ENCODE data around the gene NAPSA.

The NAPSA gene

GRCh38 chr19:50383852-50384684 lies 18.6 kb upstream of the NAPSA start, which contains the start of gene POLD1:
Gene POLD1 (plus strand): TSS chr19:50384347. CDS start chr19:50398852, 14,505 bp downstream.
- H2BK12ac ChIP-seq (ENCODE audit: low read length), result no peak within 1 kb of the TSS
- H4K12ac ChIP-seq (ENCODE audit: low read depth, low read length), result peak within 1 kb of the TSS; percentile 66
- peak within 1 kb of the TSS; percentile 85 for H3K14ac ChIP-seq (ENCODE audit: low read length)
- H2BK5ac ChIP-seq (ENCODE audit: low read depth, low read length, poor library complexity), result peak within 1 kb of the TSS; percentile 74
- no peak within 1 kb of the TSS for H2BK120ac ChIP-seq (ENCODE audit: insufficient read depth, low read length, poor library complexity)
- no peak within 1 kb of the TSS for H2AK5ac ChIP-seq (ENCODE audit: low read length)
- H4K8ac ChIP-seq (ENCODE audit: low read depth, low read length), result peak within 1 kb of the TSS; percentile 90
- peaks cover 56% of the 10 kb centered on the region in 2 experiments for H3K36me3 ChIP-seq (ENCODE audit: control insufficient read depth in 1 of 2, insufficient read depth in 2 of 2, low read length in 2 of 2)
- no peak within 1 kb of the TSS for H3K23ac ChIP-seq (ENCODE audit: low read length)
- peak within 1 kb of the TSS; percentile 76 for H4K91ac ChIP-seq (ENCODE audit: low read depth, low read length)
- peaks cover 3 to 12% of the 10 kb centered on the region in 2 experiments for H3K4me1 ChIP-seq (ENCODE audit: control insufficient read depth in 1 of 2, insufficient read depth in 2 of 2, low read length in 2 of 2)
- H3K79me1 ChIP-seq (ENCODE audit: low read length), result peaks cover 4% of the 10 kb centered on the region
- H3K4ac ChIP-seq (ENCODE audit: low read depth, low read length), result peak within 1 kb of the TSS; percentile 37
- H3K9ac ChIP-seq (ENCODE audit: low read length), result peak within 1 kb of the TSS; percentile 84
- peak within 1 kb of the TSS; percentile 53 for H3K27ac ChIP-seq (ENCODE audit: low read depth, low read length)
- H3K27me3 ChIP-seq (ENCODE audit: insufficient read depth, low read length), result no peaks in the 10 kb centered on the region
- peak within 1 kb of the TSS; percentile 87 for H3K4me3 ChIP-seq (ENCODE audit: low read depth, low read length)
- DNase-seq, result peak; percentile 98 to 99
- H2AFZ ChIP-seq (ENCODE audit: insufficient read depth, low read length, poor library complexity), result peak within 1 kb of the TSS; percentile 92
- WGBS (ENCODE audit: extremely low coverage, insufficient coverage, insufficient read length), result no CpG with 5 or more reads among the region's 78 CpGs
- H3K18ac ChIP-seq (ENCODE audit: low read length), result peak within 1 kb of the TSS; percentile 84
- peaks cover 10% of the 10 kb centered on the region for H3K79me2 ChIP-seq (ENCODE audit: control insufficient read depth, insufficient read depth, low read length, poor library complexity)
- peak within 1 kb of the TSS; percentile 96 for H3K4me2 ChIP-seq (ENCODE audit: low read length)
- H3K9me3 ChIP-seq (ENCODE audit: insufficient read depth, low read depth, low read length), result no peaks in the 10 kb centered on the region

GRCh38 chr19:50383001-50383851 lies 17.8 kb upstream of the NAPSA start:
- Histone ChIP-seq H3K79me1 (ENCODE audit: low read length) (peaks cover 4% of the 10 kb centered on the region), H3K27me3 (ENCODE audit: insufficient read depth, low read length) (no peaks in the 10 kb centered on the region), H4K91ac (ENCODE audit: low read depth, low read length) (no peak overlapping the region), H3K27ac (ENCODE audit: low read depth, low read length) (no peak overlapping the region), H2BK120ac (ENCODE audit: insufficient read depth, low read length, poor library complexity) (no peak overlapping the region), H3K4me1 (ENCODE audit: control insufficient read depth in 1 of 2, insufficient read depth in 2 of 2, low read length in 2 of 2) (peaks cover 3 to 12% of the 10 kb centered on the region in 2 experiments), H3K18ac (ENCODE audit: low read length) (peak overlapping the region; percentile 50), H3K14ac (ENCODE audit: low read length) (no peak overlapping the region), H2AK5ac (ENCODE audit: low read length) (no peak overlapping the region), H4K8ac (ENCODE audit: low read depth, low read length) (peak overlapping the region; percentile 30), H3K9me3 (ENCODE audit: insufficient read depth, low read depth, low read length) (no peaks in the 10 kb centered on the region), H2BK5ac (ENCODE audit: low read depth, low read length, poor library complexity) (no peak overlapping the region), H2BK12ac (ENCODE audit: low read length) (no peak overlapping the region), H3K36me3 (ENCODE audit: control insufficient read depth in 1 of 2, insufficient read depth in 2 of 2, low read length in 2 of 2) (peaks cover 65% of the 10 kb centered on the region in 2 experiments), H3K79me2 (ENCODE audit: control insufficient read depth, insufficient read depth, low read length, poor library complexity) (peaks cover 10% of the 10 kb centered on the region), H3K9ac (ENCODE audit: low read length) (peak overlapping the region; percentile 42), H3K4ac (ENCODE audit: low read depth, low read length) (peak overlapping the region; percentile 12), H4K12ac (ENCODE audit: low read depth, low read length) (peak overlapping the region; percentile 20), H3K4me2 (ENCODE audit: low read length) (peak overlapping the region; percentile 75), H3K23ac (ENCODE audit: low read length) (no peak overlapping the region), H3K4me3 (ENCODE audit: low read depth, low read length) (peak overlapping the region; percentile 29), H2AFZ (ENCODE audit: insufficient read depth, low read length, poor library complexity) (no peak overlapping the region)
- no peak for DNase-seq
- WGBS (ENCODE audit: extremely low coverage, insufficient coverage, insufficient read length), result no CpG with 5 or more reads among the region's 21 CpGs

DNA sequence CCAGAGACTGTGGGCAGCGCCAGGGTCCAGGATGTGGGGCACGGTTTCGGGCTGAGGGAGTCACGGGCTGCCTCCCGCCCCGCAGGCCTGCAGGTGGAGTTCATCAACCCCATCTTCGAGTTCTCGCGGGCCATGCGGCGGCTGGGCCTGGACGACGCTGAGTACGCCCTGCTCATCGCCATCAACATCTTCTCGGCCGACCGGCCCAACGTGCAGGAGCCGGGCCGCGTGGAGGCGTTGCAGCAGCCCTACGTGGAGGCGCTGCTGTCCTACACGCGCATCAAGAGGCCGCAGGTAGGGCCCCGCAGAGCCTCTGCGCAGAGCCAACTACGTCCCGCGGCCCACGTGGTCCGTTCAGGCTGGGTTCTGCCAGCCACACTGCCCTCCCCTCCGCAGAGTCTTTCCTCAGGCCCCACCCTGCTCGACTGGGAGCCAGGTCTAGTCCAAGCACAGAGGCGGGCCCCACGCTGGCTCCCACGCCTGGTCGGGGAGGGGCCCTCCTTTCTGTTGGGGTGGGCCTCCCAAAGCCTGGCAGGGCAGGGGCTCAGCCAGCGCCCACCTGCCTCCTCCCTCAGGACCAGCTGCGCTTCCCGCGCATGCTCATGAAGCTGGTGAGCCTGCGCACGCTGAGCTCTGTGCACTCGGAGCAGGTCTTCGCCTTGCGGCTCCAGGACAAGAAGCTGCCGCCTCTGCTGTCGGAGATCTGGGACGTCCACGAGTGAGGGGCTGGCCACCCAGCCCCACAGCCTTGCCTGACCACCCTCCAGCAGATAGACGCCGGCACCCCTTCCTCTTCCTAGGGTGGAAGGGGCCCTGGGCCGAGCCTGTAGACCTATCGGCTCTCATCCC lies 16.7 kb upstream of the NAPSA start:
- Histone ChIP-seq H3K9me3 (ENCODE audit: insufficient read depth, low read depth, low read length) (no peaks in the 10 kb centered on the region), H3K14ac (ENCODE audit: low read length) (no peak overlapping the region), H2AFZ (ENCODE audit: insufficient read depth, low read length, poor library complexity) (no peak overlapping the region), H3K9ac (ENCODE audit: low read length) (no peak overlapping the region), H4K8ac (ENCODE audit: low read depth, low read length) (no peak overlapping the region), H2BK120ac (ENCODE audit: insufficient read depth, low read length, poor library complexity) (no peak overlapping the region), H2BK5ac (ENCODE audit: low read depth, low read length, poor library complexity) (no peak overlapping the region), H3K27me3 (ENCODE audit: insufficient read depth, low read length) (no peaks in the 10 kb centered on the region), H3K4ac (ENCODE audit: low read depth, low read length) (no peak overlapping the region), H2AK5ac (ENCODE audit: low read length) (no peak overlapping the region), H3K79me2 (ENCODE audit: control insufficient read depth, insufficient read depth, low read length, poor library complexity) (peaks cover 10% of the 10 kb centered on the region), H3K23ac (ENCODE audit: low read length) (no peak overlapping the region), H3K4me3 (ENCODE audit: low read depth, low read length) (no peak overlapping the region), H2BK12ac (ENCODE audit: low read length) (no peak overlapping the region), H3K27ac (ENCODE audit: low read depth, low read length) (no peak overlapping the region), H3K4me1 (ENCODE audit: control insufficient read depth in 1 of 2, insufficient read depth in 2 of 2, low read length in 2 of 2) (peaks cover 3 to 12% of the 10 kb centered on the region in 2 experiments), H3K18ac (ENCODE audit: low read length) (no peak overlapping the region), H3K79me1 (ENCODE audit: low read length) (peaks cover 4% of the 10 kb centered on the region), H4K91ac (ENCODE audit: low read depth, low read length) (no peak overlapping the region), H3K36me3 (ENCODE audit: control insufficient read depth in 1 of 2, insufficient read depth in 2 of 2, low read length in 2 of 2) (peaks cover 65 to 66% of the 10 kb centered on the region in 2 experiments), H4K12ac (ENCODE audit: low read depth, low read length) (peak overlapping the region; percentile 25), H3K4me2 (ENCODE audit: low read length) (no peak overlapping the region)
- DNase-seq, result no peak
- no CpG with 5 or more reads among the region's 58 CpGs for WGBS (ENCODE audit: extremely low coverage, insufficient coverage, insufficient read length)

DNA sequence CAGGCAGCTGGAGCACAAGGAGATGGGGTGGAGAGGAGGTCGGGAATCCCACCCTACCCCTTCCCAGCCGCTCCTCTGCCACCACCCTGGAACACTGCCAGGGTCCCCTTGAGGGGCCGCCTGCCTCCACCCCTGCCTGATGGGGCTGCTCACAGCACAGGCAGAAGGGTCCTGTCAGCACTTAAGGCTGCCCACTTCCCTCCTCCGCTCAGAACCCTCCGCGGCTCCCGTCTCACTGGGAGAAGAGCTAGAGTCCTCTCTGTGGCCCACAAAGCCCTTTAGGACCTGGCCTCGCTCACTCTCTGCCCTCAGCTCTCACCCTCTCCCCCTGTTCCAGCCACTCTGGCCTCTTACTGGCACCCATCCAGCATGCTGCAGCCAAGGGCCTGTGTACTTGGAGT lies 15.3 kb upstream of the NAPSA start:
- Histone ChIP-seq H3K27me3 (ENCODE audit: insufficient read depth, low read length) (no peaks in the 10 kb centered on the region), H3K9me3 (ENCODE audit: insufficient read depth, low read depth, low read length) (no peaks in the 10 kb centered on the region), H2BK5ac (ENCODE audit: low read depth, low read length, poor library complexity) (no peak overlapping the region), H2BK120ac (ENCODE audit: insufficient read depth, low read length, poor library complexity) (no peak overlapping the region), H3K23ac (ENCODE audit: low read length) (no peak overlapping the region), H3K27ac (ENCODE audit: low read depth, low read length) (no peak overlapping the region), H4K8ac (ENCODE audit: low read depth, low read length) (no peak overlapping the region), H2BK12ac (ENCODE audit: low read length) (no peak overlapping the region), H3K4me2 (ENCODE audit: low read length) (no peak overlapping the region), H2AK5ac (ENCODE audit: low read length) (no peak overlapping the region), H3K18ac (ENCODE audit: low read length) (no peak overlapping the region), H3K79me1 (ENCODE audit: low read length) (peaks cover 8% of the 10 kb centered on the region), H3K9ac (ENCODE audit: low read length) (no peak overlapping the region), H2AFZ (ENCODE audit: insufficient read depth, low read length, poor library complexity) (no peak overlapping the region), H3K36me3 (ENCODE audit: control insufficient read depth in 1 of 2, insufficient read depth in 2 of 2, low read length in 2 of 2) (peaks cover 56 to 58% of the 10 kb centered on the region in 2 experiments), H3K4me3 (ENCODE audit: low read depth, low read length) (no peak overlapping the region), H3K14ac (ENCODE audit: low read length) (no peak overlapping the region), H4K91ac (ENCODE audit: low read depth, low read length) (no peak overlapping the region), H3K4me1 (ENCODE audit: control insufficient read depth in 1 of 2, insufficient read depth in 2 of 2, low read length in 2 of 2) (peaks cover 3 to 12% of the 10 kb centered on the region in 2 experiments), H3K79me2 (ENCODE audit: control insufficient read depth, insufficient read depth, low read length, poor library complexity) (peaks cover 13% of the 10 kb centered on the region), H3K4ac (ENCODE audit: low read depth, low read length) (no peak overlapping the region), H4K12ac (ENCODE audit: low read depth, low read length) (no peak overlapping the region)
- DNase-seq, result no peak
- WGBS (ENCODE audit: extremely low coverage, insufficient coverage, insufficient read length), result no CpG with 5 or more reads among the region's 8 CpGs

Measured in trophoblast cell (in vitro differentiated cells and primary cell).